Measurements from ENCODE around the gene ZNF319.

DNA sequence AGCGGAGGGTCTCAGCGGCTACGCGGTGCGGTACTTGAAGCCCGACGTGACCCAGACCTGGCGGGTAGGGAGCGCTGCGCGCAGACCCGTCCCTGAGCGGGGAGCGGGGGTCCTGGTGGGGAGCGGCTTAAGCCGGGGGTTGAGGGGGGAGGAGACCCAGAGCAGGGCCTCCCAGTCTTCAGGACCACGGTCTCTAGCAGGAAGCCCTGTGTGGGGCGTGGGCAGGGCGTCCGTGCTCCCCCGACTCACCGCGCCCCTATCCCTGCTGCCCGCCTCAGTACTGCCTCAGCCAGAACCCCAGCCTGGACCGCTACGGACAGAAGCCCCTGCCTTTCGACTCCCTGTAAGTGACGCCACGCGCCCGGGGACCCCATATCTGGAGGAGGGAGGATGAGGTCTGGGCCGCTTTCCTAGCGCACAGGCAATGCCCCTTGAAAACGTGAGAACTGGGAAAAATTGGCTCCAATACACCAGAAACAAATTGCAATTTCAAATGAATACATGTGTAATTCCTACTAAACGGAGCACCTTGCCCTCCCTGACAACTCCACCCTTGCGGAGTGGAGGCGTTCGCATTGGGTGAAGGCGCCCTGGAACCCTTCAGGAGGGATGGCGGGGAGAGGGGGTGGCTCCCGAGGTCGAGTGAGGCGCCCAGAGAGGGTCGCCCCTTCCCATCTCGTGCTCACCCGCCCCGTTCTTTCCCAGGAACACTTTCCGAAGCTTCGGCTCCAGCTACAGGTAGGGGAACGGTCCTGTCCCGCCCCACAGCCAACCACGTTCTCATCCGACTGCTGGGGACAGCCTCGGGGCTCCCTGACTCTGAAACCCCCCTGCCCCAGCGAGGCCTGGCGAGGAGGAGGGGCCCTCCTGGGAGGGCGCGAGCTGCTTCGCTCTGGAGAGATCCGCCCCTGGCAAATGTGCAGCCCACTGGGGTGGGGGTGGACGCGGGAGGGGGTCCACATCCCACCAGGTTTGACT, 15.0 kb downstream of the ZNF319 start:
- TF ChIP-seq ZNF263 (CRISPR knock-in tag; IDR thresholded peaks at IDR 0.05; ENCODE audit: low read depth) (no peak), NFATC4 (CRISPR knock-in tag; IDR thresholded peaks at IDR 0.05) (no peak), CTCF (IDR thresholded peaks at IDR 0.05) (no peak), RELA (CRISPR knock-in tag; IDR thresholded peaks at IDR 0.05; ENCODE audit: borderline replicate concordance) (no peak), MXD4 (CRISPR knock-in tag; IDR thresholded peaks at IDR 0.05; ENCODE audit: borderline replicate concordance) (no peak)
